Omental fat pad (tissue), 4 donors: ENCODE data around the gene CHMP1A. TPM values are rescaled to one million over a fixed set of nuclear protein-coding genes. Genes with fewer than 3 reads are reported as not detected.

Experiments used
- ATAC-seq: fragments of 150-250 bp; one replicate; pipeline ENCODE4 v1.9.1; 2016; ENCODE audit warnings: mild to moderate bottlenecking, moderate library complexity; ENCODE audit not compliant: low FRiP score
- DNase-seq: peaks from one replicate; pipeline ENCODE4 v3.0.0-alpha.2; 2019; ENCODE audit warnings: low spot score
- total RNA-seq, 4 donors: library from RNA; depleted of rRNA; stranded (reverse); fragments of >200 nt; gene quantifications; one replicate each; pipeline ENCODE4 v1.1.0, GENCODE V29; 2016
- TF ChIP-seq, protein P1 (sequence below), 3 donors: fragments of 450-650 bp; IDR thresholded peaks; one replicate each; pipeline ENCODE4 v1.5.1; 2016 to 2017; ENCODE audit warnings: antibody characterized with exemption in 3 of 3, mild to moderate bottlenecking in 3 of 3, moderate library complexity in 2 of 3

The CHMP1A gene
- total RNA-seq, 4 donors from 2014 or later: 45.7 to 78.1 (median 67.7) TPM

- no peak for ATAC-seq
- TF ChIP-seq, protein P1, sequence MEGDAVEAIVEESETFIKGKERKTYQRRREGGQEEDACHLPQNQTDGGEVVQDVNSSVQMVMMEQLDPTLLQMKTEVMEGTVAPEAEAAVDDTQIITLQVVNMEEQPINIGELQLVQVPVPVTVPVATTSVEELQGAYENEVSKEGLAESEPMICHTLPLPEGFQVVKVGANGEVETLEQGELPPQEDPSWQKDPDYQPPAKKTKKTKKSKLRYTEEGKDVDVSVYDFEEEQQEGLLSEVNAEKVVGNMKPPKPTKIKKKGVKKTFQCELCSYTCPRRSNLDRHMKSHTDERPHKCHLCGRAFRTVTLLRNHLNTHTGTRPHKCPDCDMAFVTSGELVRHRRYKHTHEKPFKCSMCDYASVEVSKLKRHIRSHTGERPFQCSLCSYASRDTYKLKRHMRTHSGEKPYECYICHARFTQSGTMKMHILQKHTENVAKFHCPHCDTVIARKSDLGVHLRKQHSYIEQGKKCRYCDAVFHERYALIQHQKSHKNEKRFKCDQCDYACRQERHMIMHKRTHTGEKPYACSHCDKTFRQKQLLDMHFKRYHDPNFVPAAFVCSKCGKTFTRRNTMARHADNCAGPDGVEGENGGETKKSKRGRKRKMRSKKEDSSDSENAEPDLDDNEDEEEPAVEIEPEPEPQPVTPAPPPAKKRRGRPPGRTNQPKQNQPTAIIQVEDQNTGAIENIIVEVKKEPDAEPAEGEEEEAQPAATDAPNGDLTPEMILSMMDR (IDR thresholded peaks at IDR 0.05): no peak
- DNase-seq: no peak
Observed at GRCh38 chr16:89600956-89601355, 56.6 kb downstream of the CHMP1A start.

DNA sequence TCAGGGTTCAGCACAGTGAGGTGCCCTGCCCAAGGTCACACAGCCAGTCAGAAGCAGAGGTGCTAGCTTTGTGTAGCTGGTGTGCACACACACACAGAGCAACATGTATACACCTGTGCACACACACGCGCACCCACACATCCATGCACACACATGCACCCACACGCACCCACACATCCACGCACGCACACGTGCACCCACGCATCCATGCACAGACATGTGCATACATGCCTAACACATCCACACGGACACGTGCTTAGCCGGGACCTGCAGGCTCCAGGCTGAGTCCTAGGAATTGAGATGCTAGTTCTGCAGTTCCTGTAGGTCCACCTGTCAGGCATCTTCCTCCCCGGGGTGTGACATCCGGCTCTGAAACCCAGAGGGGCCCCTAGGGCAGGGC lies 57.1 kb downstream of the CHMP1A start:
- DNase-seq (no peak), ATAC-seq (no peak)
- TF ChIP-seq, protein P1 (IDR thresholded peaks at IDR 0.05): no peak

GRCh38 chr16:89599902-89600301 lies 57.6 kb downstream of the CHMP1A start:
- no peak for ATAC-seq
- TF ChIP-seq, protein P1 (IDR thresholded peaks at IDR 0.05): no peak
- DNase-seq: no peak

GRCh38 chr16:89599451-89599858 lies 58.1 kb downstream of the CHMP1A start:
- TF ChIP-seq, protein P1 (IDR thresholded peaks at IDR 0.05): no peak
- DNase-seq (no peak), ATAC-seq (no peak)

- DNase-seq: no peak
- ATAC-seq: no peak
- TF ChIP-seq, protein P1 (IDR thresholded peaks at IDR 0.05): no peak
Observed at GRCh38 chr16:89598199-89598598, 59.3 kb downstream of the CHMP1A start.

DNA sequence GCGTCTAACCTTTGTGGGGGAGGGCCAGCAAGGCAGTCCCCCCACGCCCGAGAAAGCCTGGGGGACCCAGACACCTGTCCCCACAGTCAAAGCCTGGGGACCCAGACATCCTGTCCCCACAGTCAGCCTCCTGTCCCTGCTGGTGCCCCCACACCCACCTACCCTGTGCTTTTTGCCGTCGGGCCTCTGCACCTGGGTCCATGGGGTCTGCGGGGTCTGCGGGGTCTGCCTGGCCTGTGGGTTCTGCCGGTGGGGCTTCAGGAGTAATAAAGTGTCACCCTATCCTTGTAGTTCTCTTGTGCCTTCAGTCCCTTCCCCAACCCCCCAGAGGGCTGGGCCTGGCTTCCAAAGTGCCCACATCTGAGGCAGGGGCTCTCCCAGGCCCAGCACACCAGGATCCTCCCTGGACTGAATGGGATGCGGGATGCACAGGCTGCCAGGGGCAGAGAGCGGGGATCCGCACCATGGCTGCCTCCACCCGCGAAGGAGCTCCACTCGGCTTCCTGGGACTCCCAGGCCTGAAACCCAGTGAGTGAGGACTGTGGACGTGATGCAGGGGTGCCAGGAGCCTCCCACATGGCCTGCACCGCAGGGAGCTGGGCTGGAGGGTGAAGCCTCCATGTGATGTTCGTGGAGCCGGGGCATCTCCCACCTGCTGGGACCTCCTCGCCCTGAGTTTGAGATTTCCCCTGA lies 60.4 kb downstream of the CHMP1A start:
- no peak for ATAC-seq
- DNase-seq: no peak
- TF ChIP-seq, protein P1 (IDR thresholded peaks at IDR 0.05): no peak

DNA sequence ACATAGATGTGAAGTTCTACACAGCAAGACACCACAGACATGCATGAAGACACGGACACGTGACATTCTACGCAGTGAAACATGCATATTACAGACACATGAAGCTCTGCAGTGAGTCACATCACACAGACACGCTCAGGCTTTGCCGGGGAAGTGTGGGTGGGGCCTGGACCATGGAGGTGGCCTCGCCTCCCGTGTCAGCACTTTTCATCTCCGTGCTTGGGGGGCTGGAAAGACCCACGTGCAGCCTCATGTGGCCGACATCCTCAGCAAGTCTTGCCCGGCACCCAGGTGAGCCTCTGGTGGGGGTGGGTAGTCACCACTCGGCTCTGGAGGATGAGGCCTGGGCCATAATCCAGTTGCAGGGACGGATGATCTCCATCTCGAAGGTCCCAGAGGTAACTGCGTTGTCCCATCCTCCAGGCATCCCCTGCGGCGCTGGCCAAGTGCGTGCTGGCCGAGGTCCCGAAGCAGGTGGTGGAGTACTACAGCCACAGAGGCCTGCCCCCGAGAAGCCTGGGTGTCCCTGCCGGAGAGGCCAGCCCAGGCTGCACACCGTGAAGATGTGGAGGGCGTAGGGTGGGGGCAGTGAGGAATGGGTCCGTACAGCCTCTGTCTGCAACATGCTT lies 61.3 kb downstream of the CHMP1A start:
- no peak for ATAC-seq
- DNase-seq: no peak
- TF ChIP-seq, protein P1 (IDR thresholded peaks at IDR 0.05): no peak
